ENCODE results near the gene ABLIM3. TPM values are rescaled to one million over a fixed set of nuclear protein-coding genes. Genes with fewer than 3 reads are reported as not detected.

ABLIM3 gene
- total and polyA plus RNA-seq, 9 donors, result 1.7 to 26.4 (median 6.2) TPM

GRCh38 chr5:149156435-149157083, 15.3 kb downstream of the ABLIM3 start:
- Histone ChIP-seq H3K4me3 (no peak overlapping the region), H3K36me3 (no peaks in the 10 kb centered on the region), H3K4me1 (ENCODE audit: insufficient read depth) (no peaks in the 10 kb centered on the region), H3K27ac (no peak overlapping the region), H3K9me3 (no peaks in the 10 kb centered on the region), H3K27me3 (no peaks in the 10 kb centered on the region)
- TF ChIP-seq POLR2A (IDR thresholded peaks at IDR 0.05) (no peak), EP300 (IDR thresholded peaks at IDR 0.05) (no peak), CTCF (IDR thresholded peaks at IDR 0.05) (no peak)
- no peak for DNase-seq
- WGBS, 3 donors, result 78 to 83% (median 80%) methylated on average over 4 of the region's 4 CpGs
- intact Hi-C loops (cut with DNase I), result no loop called here

GRCh38 chr5:149157330-149157729, 16.0 kb downstream of the ABLIM3 start:
- H3K27me3 ChIP-seq, result no peaks in the 10 kb centered on the region
- no peaks in the 10 kb centered on the region for H3K9me3 ChIP-seq
- DNase-seq, result no peak
- H3K4me3 ChIP-seq, result no peak overlapping the region
- no peaks in the 10 kb centered on the region for H3K4me1 ChIP-seq (ENCODE audit: insufficient read depth)
- 78 to 87% (median 78%) methylated on average over 2 of the region's 2 CpGs for WGBS, 3 donors
- no peak for TF ChIP-seq EP300 (IDR thresholded peaks at IDR 0.05)
- no peak for TF ChIP-seq POLR2A (IDR thresholded peaks at IDR 0.05)
- no peak for TF ChIP-seq CTCF (IDR thresholded peaks at IDR 0.05)
- no peaks in the 10 kb centered on the region for H3K36me3 ChIP-seq
- no peak overlapping the region for H3K27ac ChIP-seq
- intact Hi-C loops (cut with DNase I), result no loop called here

GRCh38 chr5:149160291-149160787, 19.0 kb downstream of the ABLIM3 start:
- Histone ChIP-seq H3K4me1 (ENCODE audit: insufficient read depth) (no peaks in the 10 kb centered on the region), H3K36me3 (no peaks in the 10 kb centered on the region), H3K4me3 (no peak overlapping the region), H3K27ac (no peak overlapping the region), H3K9me3 (no peaks in the 10 kb centered on the region), H3K27me3 (no peaks in the 10 kb centered on the region)
- DNase-seq, result no peak
- TF ChIP-seq CTCF (IDR thresholded peaks at IDR 0.05) (no peak), EP300 (IDR thresholded peaks at IDR 0.05) (no peak)
- intact Hi-C loops (cut with DNase I), result no loop called here
- 56 to 84% (median 68%) methylated on average over 3 of the region's 3 CpGs for WGBS, 3 donors

GRCh38 chr5:149161026-149161687, 19.9 kb downstream of the ABLIM3 start:
- intact Hi-C loops (cut with DNase I), result no loop called here
- H3K9me3 ChIP-seq, result no peaks in the 10 kb centered on the region
- no peaks in the 10 kb centered on the region for H3K4me1 ChIP-seq (ENCODE audit: insufficient read depth)
- 80 to 81% (median 80%) methylated on average over 9 of the region's 9 CpGs for WGBS, 3 donors
- H3K36me3 ChIP-seq, result no peaks in the 10 kb centered on the region
- H3K27me3 ChIP-seq, result no peaks in the 10 kb centered on the region
- H3K27ac ChIP-seq, result no peak overlapping the region
- TF ChIP-seq CTCF (IDR thresholded peaks at IDR 0.05), result no peak
- no peak for TF ChIP-seq POLR2A (IDR thresholded peaks at IDR 0.05)
- TF ChIP-seq EP300 (IDR thresholded peaks at IDR 0.05), result no peak
- no peak for DNase-seq
- H3K4me3 ChIP-seq, result no peak overlapping the region
